Muscle of leg (tissue), 11 donors: ENCODE measurements around the gene KRTAP3-1. TPM values are rescaled to one million over a fixed set of nuclear protein-coding genes. Genes with fewer than 3 reads are reported as not detected.

Experiments used
- DNase-seq: peaks from one replicate; pipeline ENCODE4 v3.0.0; 2013
- H3K27ac ChIP-seq: one replicate; pipeline ENCODE4 v1.5.1; 2013; ENCODE audit warnings: mild to moderate bottlenecking, low read length, control low read depth
- H3K27me3 ChIP-seq: one replicate; pipeline ENCODE4 v1.6.1; 2013; ENCODE audit warnings: low read length; ENCODE audit not compliant: control insufficient read depth, insufficient read depth
- H3K36me3 ChIP-seq: one replicate; pipeline ENCODE4 v1.6.1; 2013; ENCODE audit warnings: low read length; ENCODE audit not compliant: control insufficient read depth, insufficient read depth
- H3K4me1 ChIP-seq: one replicate; pipeline ENCODE4 v1.6.1; 2013; ENCODE audit warnings: low read length; ENCODE audit not compliant: control insufficient read depth, insufficient read depth
- H3K4me3 ChIP-seq: one replicate; pipeline ENCODE4 v1.5.1; 2013; ENCODE audit warnings: low read length, control low read depth
- H3K9me3 ChIP-seq: replicated peaks from 2 replicates; pipeline ENCODE4 v1.6.1; 2013; ENCODE audit warnings: low read depth, low read length; ENCODE audit not compliant: control insufficient read depth
- WGBS: methylation state at CpG from one replicate; pipeline ENCODE4 v1.1.5; 2013; ENCODE audit warnings: missing lambda C conversion rate; ENCODE audit not compliant: insufficient coverage; 5-methylcytosine and 5-hydroxymethylcytosine counted together
- polyA plus RNA-seq, 8 donors: library from polyadenylated mRNA; unstranded; fragments of 120-200 nt; gene quantifications; one replicate each; pipeline versions ENCODE4 v1.2.1 to v1.2.3, GENCODE V29; 2013; ENCODE audit warnings: inconsistent platforms in 1 of 8, low replicate concordance in 1 of 8; ENCODE audit not compliant: insufficient read length in 8 of 8, insufficient read depth in 1 of 8
- total RNA-seq: library from RNA; stranded (reverse); fragments of 120-200 nt; gene quantifications from one replicate; pipeline ENCODE4 v1.2.4, GENCODE V29; 2013

Gene KRTAP3-1
- total and polyA plus RNA-seq, 9 donors: not detected

DNA sequence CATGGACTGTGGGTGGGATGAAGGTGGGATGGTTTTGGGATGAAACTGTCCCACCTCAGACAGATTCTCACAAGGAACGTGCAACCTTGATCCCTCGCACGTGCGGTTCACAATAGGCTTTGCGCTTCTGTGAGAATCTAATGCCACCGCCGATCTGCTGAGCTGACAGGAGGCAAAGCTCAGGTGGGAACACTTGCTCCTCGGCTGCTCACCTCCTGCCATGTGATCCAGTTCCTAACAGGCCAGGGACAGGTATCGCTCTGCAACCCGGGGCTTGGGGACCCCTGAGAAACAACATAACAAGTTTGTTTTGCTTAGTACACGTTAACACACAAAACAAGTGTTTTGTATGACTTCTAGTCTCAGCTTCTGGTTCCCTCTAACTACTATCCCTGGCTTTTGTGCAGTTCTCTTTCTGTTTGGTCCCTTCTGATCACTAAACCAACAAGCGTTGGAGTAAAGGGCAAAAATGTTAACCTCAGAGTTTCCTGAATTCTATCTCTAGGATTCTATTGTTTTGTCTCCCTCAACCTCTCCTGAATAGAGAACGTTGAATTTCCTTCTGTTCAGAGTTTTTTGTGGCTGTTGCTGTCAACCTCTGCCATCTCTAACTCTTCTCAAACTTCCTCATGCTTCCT is 7.8 kb upstream of the KRTAP3-1 start:
- H3K27ac ChIP-seq: no peak overlapping the region
- no peaks in the 10 kb centered on the region for H3K27me3 ChIP-seq
- no peak overlapping the region for H3K4me3 ChIP-seq
- DNase-seq: no peak
- H3K36me3 ChIP-seq: no peaks in the 10 kb centered on the region
- peaks cover 3% of the 10 kb centered on the region for H3K4me1 ChIP-seq
- peaks cover 3% of the 10 kb centered on the region for H3K9me3 ChIP-seq
- 84% methylated on average over 10 of the region's 13 CpGs for WGBS

DNA sequence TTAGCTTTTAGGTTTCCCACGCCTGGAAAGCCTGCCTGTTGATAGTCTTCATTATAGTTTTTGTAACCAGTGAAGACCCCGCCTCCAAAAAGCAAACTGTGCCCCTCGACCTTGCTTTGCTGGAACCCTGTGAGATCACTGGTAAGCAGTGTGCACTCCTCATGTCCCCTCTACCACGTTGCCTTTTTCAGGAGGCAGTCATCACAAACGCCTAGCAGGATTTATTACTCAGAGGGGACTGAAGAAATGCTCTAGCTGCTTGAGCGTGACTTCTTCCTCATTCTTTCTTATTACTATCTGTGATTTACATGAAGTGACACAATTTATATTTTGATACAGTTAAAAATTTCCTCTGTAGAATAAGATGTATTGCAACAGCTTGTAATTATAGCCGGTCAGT is 6.5 kb upstream of the KRTAP3-1 start:
- H3K27me3 ChIP-seq: no peaks in the 10 kb centered on the region
- no peak overlapping the region for H3K4me3 ChIP-seq
- no peak overlapping the region for H3K27ac ChIP-seq
- peaks cover 3% of the 10 kb centered on the region for H3K4me1 ChIP-seq
- no peaks in the 10 kb centered on the region for H3K9me3 ChIP-seq
- H3K36me3 ChIP-seq: no peaks in the 10 kb centered on the region
- no peak for DNase-seq
- 68% methylated on average over 3 of the region's 7 CpGs for WGBS

DNA sequence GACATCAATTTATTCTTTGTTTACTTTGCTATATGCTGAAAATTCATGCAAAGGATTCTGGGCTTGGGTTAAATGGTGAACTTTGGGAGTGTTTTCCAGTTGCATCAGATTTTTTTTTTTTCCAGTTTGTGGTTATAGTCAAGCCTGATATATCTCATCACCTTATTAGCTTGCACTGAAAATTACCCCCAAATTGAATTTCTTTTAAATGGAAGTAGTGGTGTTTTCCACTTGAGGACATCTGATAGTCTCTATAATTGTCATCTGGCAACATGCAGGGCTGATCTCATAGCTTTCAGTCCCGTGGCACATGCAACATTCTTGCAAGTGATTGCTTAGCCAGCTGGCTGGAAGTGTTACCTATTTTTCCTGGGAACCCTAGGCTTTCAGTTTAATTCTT is 4.7 kb upstream of the KRTAP3-1 start:
- no peaks in the 10 kb centered on the region for H3K9me3 ChIP-seq
- peak; percentile 72 for DNase-seq
- H3K27me3 ChIP-seq: no peaks in the 10 kb centered on the region
- no peak overlapping the region for H3K27ac ChIP-seq
- peaks cover 6% of the 10 kb centered on the region for H3K4me1 ChIP-seq
- H3K36me3 ChIP-seq: no peaks in the 10 kb centered on the region
- WGBS: no CpG with 5 or more reads among the region's 1 CpG
- no peak overlapping the region for H3K4me3 ChIP-seq

DNA sequence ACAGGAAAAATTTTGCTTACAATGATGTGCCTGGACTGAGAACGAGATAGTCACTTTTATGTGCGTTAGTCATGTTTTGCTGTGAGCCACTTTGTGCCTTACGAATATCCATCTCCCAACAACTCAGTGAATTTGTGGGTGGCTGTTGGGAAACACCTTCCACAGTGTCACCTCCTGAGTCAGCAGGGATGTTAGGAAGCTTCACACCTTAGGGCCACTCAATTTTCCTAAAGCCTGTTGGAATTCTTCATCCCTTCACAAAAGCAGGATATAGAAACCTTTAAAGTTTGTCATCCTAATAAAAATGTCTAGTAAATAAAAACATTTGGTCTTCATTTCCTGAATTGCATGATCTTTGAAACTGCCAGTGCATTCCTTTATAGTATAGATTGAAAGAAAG is 4.3 kb upstream of the KRTAP3-1 start:
- DNase-seq: no peak
- no peaks in the 10 kb centered on the region for H3K27me3 ChIP-seq
- no peak overlapping the region for H3K27ac ChIP-seq
- no CpG with 5 or more reads among the region's 3 CpGs for WGBS
- H3K9me3 ChIP-seq: no peaks in the 10 kb centered on the region
- H3K4me1 ChIP-seq: peaks cover 6% of the 10 kb centered on the region
- no peaks in the 10 kb centered on the region for H3K36me3 ChIP-seq
- H3K4me3 ChIP-seq: no peak overlapping the region

DNA sequence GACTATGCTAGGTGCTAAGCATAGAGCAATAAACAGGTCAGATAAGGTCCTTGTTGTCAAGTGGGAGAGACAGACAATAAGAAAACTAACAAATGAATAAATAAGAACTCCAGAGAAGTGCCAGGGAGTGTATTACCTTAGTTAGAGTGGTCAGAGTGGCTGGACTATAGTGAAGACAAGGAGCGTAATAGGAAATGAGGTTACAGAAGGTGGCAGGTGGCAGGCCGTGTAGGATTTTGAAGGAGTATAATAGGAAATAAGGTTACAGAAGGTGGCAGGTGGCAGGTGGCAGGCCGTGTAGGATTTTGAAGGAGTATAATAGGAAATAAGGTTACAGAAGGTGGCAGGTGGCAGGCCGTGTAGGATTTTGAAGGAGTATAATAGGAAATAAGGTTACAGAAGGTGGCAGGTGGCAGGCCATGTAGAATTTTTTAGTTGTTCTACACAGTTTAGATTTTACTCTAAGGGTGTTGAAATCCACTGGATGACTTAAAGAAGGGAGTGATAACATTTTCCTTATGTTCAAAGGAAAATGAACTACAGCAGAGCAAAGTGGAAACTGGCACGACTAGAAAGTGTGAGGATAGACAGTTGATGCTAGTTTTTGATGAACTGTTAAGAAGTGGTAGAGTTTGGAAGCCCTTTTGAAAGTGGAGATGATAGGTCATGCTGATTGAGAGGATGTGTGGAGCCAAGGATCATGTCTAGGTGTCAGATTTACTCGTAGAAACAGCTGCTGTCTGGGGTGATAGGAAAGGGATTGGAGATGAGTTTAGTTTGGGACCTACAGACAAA is 3.6 kb upstream of the KRTAP3-1 start:
- no peak for DNase-seq
- WGBS: 38% methylated on average over 5 of the region's 6 CpGs

DNA sequence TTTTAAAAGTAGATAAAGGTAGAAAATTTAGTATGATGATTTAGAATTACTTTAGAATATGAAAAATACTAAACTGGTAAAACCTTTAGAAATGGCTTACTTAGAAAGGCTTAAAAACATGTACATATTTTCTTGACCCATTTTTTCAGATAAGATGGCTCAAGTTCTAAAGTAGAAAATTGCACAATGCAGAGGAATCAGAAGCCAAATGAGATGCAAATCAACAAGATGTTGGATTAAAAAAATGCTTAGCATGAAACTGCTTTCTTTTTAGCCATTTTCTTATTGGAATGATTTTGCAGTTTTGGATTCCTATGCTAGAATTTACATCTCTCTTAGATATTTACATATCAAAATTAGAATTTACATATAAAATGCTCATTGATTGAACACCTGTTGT is 1.5 kb upstream of the KRTAP3-1 start:
- H3K27me3 ChIP-seq: no peaks in the 10 kb centered on the region
- no peak overlapping the region for H3K27ac ChIP-seq
- no peak overlapping the region for H3K4me3 ChIP-seq
- H3K4me1 ChIP-seq: peaks cover 6% of the 10 kb centered on the region
- no peaks in the 10 kb centered on the region for H3K36me3 ChIP-seq
- no peaks in the 10 kb centered on the region for H3K9me3 ChIP-seq
- no peak for DNase-seq

More for the DNA sequence above, 3.6 kb upstream of the KRTAP3-1 start:
- no peak overlapping the region for H3K27ac ChIP-seq
- no peaks in the 10 kb centered on the region for H3K27me3 ChIP-seq
- no peaks in the 10 kb centered on the region for H3K9me3 ChIP-seq
- H3K4me1 ChIP-seq: peaks cover 6% of the 10 kb centered on the region
- H3K4me3 ChIP-seq: no peak overlapping the region
- no peaks in the 10 kb centered on the region for H3K36me3 ChIP-seq

DNA sequence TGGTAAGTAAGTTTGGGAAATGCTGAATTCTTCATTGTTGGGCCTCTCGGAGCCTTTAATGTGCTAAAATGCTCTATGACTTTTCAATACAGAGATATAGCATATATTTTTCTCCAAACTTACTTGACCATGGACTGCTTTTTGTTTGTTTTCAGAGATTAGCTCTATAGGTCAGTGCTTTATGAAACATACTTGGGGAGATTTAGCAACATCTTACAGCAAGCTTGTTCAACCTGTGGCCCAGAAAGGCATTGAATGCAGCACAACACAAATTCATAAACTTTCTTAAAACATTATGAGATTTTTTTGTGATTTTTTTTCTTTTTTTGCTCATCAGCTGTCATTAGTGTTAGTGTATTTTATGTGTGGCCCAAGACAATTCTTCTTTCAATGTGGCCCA is 1.0 kb upstream of the KRTAP3-1 start:
- no peak overlapping the region for H3K4me3 ChIP-seq
- WGBS: no CpG with 5 or more reads among the region's 1 CpG

DNA sequence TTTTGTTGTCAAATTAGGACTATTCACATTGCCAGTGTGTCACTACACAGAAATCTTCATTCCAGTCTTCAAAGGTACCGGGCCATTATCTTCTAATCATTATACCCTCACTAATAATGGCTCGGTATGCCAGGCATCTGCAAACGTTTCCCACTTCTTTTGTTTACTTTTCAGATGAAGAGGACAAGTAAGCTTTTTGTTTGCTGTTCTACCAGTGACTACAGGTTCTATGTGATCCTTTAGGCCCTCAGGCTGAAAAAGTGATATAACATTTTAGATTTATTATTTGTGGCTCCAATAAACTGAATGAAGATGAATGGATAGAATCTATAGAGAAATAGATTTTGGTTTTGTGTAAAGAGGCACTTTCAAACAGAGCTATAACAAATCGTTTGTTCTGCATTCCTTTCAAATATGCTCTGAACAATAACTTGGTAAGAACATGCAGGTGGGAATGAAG is 403 bp upstream of the KRTAP3-1 start:
- H3K36me3 ChIP-seq: no peaks in the 10 kb centered on the region

More for the DNA sequence above, 1.0 kb upstream of the KRTAP3-1 start:
- Histone ChIP-seq H3K9me3 (no peaks in the 10 kb centered on the region), H3K27ac (no peak overlapping the region), H3K27me3 (no peaks in the 10 kb centered on the region), H3K36me3 (no peaks in the 10 kb centered on the region), H3K4me1 (peaks cover 6% of the 10 kb centered on the region)
- DNase-seq: no peak

DNA sequence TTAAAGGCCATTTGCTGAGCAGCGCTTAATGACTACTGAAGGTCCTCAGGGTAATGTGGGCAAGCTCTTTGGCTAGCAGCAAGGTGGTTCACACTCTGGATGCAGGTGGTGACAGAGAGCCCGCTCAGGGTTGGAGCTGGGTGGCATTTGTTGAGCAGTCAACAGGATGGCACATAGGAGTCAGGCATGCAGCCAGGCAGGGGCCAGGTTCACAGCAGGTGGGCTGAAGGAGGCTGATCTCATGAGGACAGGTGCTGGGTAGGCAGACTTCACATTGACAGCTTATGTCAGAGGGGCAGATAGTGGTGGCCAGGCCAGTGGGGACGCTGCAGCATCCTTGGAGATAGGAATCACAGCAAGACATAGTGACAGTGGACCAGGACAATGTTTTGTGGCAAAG is 4.5 kb downstream of the KRTAP3-1 start:
- WGBS: 94% methylated on average over 2 of the region's 3 CpGs
- no peaks in the 10 kb centered on the region for H3K27me3 ChIP-seq
- no peak overlapping the region for H3K4me3 ChIP-seq
- no peak for DNase-seq
- peaks cover 2% of the 10 kb centered on the region for H3K4me1 ChIP-seq
- no peaks in the 10 kb centered on the region for H3K9me3 ChIP-seq
- H3K27ac ChIP-seq: no peak overlapping the region
- H3K36me3 ChIP-seq: no peaks in the 10 kb centered on the region

More for the DNA sequence above, 403 bp upstream of the KRTAP3-1 start:
- no peak for DNase-seq
- no peak overlapping the region for H3K4me3 ChIP-seq
- no peaks in the 10 kb centered on the region for H3K27me3 ChIP-seq
- no CpG with 5 or more reads among the region's 4 CpGs for WGBS
- H3K9me3 ChIP-seq: no peaks in the 10 kb centered on the region
- H3K4me1 ChIP-seq: peaks cover 6% of the 10 kb centered on the region
- no peak overlapping the region for H3K27ac ChIP-seq

DNA sequence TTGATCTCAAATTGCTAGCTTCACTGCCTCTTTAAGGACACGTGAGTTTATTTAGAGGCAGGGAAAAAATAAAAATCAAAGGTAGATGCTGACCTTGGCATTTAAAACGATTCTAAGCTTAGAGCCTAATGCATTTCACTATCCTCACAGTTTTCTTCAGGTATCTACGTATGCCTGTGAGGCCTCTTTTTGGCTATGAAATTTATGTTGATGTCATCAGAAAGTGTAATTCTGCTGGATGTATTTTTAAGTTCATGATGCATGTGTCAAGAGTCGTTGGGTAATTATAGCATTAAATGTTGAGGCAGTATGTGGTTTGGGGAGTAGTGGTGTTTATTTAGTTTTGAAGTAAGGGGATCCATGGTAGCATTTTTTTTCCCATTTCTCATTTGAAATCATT is 5.0 kb downstream of the KRTAP3-1 start:
- H3K4me1 ChIP-seq: peaks cover 2% of the 10 kb centered on the region
- H3K4me3 ChIP-seq: no peak overlapping the region
- no peaks in the 10 kb centered on the region for H3K9me3 ChIP-seq
- DNase-seq: no peak
- no peak overlapping the region for H3K27ac ChIP-seq
- no peaks in the 10 kb centered on the region for H3K36me3 ChIP-seq
- H3K27me3 ChIP-seq: no peaks in the 10 kb centered on the region
- no CpG with 5 or more reads among the region's 4 CpGs for WGBS
